ENCODE data around the gene ZNRF1. TPM values are rescaled to one million over a fixed set of nuclear protein-coding genes. Genes with fewer than 3 reads are reported as not detected.

Gene ZNRF1
- total and polyA plus RNA-seq, 2 of the 8 experiments (the other 6 are each of a cell fraction or from before 2014, with no cell fraction given) = 33.5 to 52.9 TPM

DNA sequence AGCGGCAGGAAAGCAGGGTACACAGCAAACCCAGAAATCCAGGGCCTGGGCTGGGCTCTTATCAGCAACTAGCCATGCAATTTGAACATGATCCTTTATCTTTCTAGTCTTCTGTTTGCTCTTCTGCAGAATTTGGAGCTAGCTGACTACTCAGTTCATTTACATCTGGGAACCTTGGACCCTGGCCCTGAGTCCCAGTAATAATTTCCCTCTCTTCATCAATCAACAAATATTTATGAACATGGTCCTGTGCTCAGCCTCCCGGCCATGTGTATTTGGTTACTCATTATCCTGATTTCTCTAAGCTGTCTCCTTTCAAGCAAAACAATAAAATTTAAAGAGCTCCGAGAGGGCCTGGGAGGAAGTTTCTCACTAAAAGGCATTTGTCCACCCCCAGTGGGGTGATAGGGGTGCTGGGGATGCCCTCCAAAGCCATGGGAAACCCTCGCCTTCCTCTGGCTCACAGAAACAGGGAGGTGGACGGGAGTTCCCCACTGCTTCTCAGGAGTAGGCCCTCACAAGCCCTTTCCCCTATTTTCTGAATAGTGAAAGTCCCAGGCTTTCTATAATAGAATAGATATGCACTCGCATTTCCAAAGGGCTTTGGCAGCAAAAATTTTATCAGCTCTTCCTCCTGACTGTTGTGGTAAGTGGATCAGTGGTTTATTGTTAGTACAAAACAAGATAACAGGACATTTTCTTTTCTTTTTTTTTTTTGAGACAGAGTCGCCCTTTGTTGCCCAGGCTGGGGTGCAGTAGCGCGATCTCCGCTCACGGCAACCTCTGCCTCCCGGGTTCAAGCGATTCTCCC is 7.0 kb upstream of the ZNRF1 start (continued):
- TF ChIP-seq FOSL1 (IDR thresholded peaks at IDR 0.05; ENCODE audit: insufficient read depth, low read depth, low read length) (no peak), NRF1 (IDR thresholded peaks at IDR 0.05; ENCODE audit: low read depth, low read length) (no peak)

Data from H1 (cell line).